IMR-90 (cell line): Measurements from ENCODE around the gene ERP29.

Experiments used
- BHLHE40 ChIP-seq: fragments of 150-350 bp; IDR thresholded peaks from 2 replicates; pipeline ENCODE4 v1.6.1; 2016; ENCODE audit warnings: mild to moderate bottlenecking, low read depth, low read length
- CEBPB ChIP-seq: IDR thresholded peaks from 2 replicates; pipeline ENCODE4 v1.6.1; 2012; ENCODE audit warnings: low read depth, low read length, improper control_type of control experiment
- CHD1 ChIP-seq: IDR thresholded peaks from 2 replicates; pipeline ENCODE4 v1.6.1; 2012; ENCODE audit warnings: low read depth, low read length, improper control_type of control experiment
- FOS ChIP-seq: fragments of 150-350 bp; IDR thresholded peaks from 2 replicates; pipeline ENCODE4 v1.6.1; 2016; ENCODE audit warnings: low read depth, low read length
- MAFK ChIP-seq: IDR thresholded peaks from 2 replicates; pipeline ENCODE4 v1.6.1; 2012; ENCODE audit warnings: low read depth, low read length, improper control_type of control experiment
- MAZ ChIP-seq: IDR thresholded peaks from 2 replicates; pipeline ENCODE4 v1.6.1; 2012; ENCODE audit warnings: low read depth, mild to moderate bottlenecking, low read length, improper control_type of control experiment, moderate library complexity, borderline replicate concordance
- NFE2L2 ChIP-seq: fragments of 150-350 bp; IDR thresholded peaks from 2 replicates; pipeline ENCODE4 v1.6.1; 2016; ENCODE audit warnings: low read depth, mild to moderate bottlenecking, low read length
- POLR2A ChIP-seq: IDR thresholded peaks from 2 replicates; pipeline ENCODE4 v1.6.1; 2012; ENCODE audit warnings: mild to moderate bottlenecking, low read depth, low read length
- RAD21 ChIP-seq: IDR thresholded peaks from 2 replicates; pipeline ENCODE4 v1.6.1; 2012; ENCODE audit warnings: low read length, improper control_type of control experiment
- RCOR1 ChIP-seq: IDR thresholded peaks from 2 replicates; pipeline ENCODE4 v1.6.1; 2012; ENCODE audit warnings: mild to moderate bottlenecking, low read length, improper control_type of control experiment; ENCODE audit not compliant: insufficient replicate concordance
- RFX5 ChIP-seq: IDR thresholded peaks from 2 replicates; pipeline ENCODE4 v1.8.0; 2012; ENCODE audit warnings: low read depth, mild to moderate bottlenecking, low read length, moderate library complexity
- SMC3 ChIP-seq: fragments of 150-350 bp; IDR thresholded peaks from 2 replicates; pipeline ENCODE4 v1.6.1; 2016; ENCODE audit warnings: low read depth, mild to moderate bottlenecking, antibody characterized with exemption, low read length, moderate library complexity
- TF ChIP-seq, protein P1 (sequence below): conservative IDR thresholded peaks from 2 replicates; pipeline ENCODE4 v1.5.1; 2012; ENCODE audit warnings: mild to moderate bottlenecking, low read depth, low read length, improper control_type of control experiment
- TF ChIP-seq, protein P2 (sequence below): fragments of 150-350 bp; IDR thresholded peaks from 2 replicates; pipeline ENCODE4 v1.6.1; 2017; ENCODE audit warnings: mild to moderate bottlenecking, antibody characterized with exemption, low read length, low read depth

- TF ChIP-seq, protein P1, sequence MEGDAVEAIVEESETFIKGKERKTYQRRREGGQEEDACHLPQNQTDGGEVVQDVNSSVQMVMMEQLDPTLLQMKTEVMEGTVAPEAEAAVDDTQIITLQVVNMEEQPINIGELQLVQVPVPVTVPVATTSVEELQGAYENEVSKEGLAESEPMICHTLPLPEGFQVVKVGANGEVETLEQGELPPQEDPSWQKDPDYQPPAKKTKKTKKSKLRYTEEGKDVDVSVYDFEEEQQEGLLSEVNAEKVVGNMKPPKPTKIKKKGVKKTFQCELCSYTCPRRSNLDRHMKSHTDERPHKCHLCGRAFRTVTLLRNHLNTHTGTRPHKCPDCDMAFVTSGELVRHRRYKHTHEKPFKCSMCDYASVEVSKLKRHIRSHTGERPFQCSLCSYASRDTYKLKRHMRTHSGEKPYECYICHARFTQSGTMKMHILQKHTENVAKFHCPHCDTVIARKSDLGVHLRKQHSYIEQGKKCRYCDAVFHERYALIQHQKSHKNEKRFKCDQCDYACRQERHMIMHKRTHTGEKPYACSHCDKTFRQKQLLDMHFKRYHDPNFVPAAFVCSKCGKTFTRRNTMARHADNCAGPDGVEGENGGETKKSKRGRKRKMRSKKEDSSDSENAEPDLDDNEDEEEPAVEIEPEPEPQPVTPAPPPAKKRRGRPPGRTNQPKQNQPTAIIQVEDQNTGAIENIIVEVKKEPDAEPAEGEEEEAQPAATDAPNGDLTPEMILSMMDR, result no peak
- TF ChIP-seq BHLHE40, result no peak
- no peak for TF ChIP-seq RAD21
- no peak for TF ChIP-seq POLR2A
- TF ChIP-seq RFX5, result no peak
- TF ChIP-seq FOS, result no peak
- no peak for TF ChIP-seq RCOR1
- TF ChIP-seq CHD1, result no peak
- no peak for TF ChIP-seq NFE2L2
- TF ChIP-seq CEBPB, result no peak
- no peak for TF ChIP-seq MAZ
- TF ChIP-seq, protein P2, sequence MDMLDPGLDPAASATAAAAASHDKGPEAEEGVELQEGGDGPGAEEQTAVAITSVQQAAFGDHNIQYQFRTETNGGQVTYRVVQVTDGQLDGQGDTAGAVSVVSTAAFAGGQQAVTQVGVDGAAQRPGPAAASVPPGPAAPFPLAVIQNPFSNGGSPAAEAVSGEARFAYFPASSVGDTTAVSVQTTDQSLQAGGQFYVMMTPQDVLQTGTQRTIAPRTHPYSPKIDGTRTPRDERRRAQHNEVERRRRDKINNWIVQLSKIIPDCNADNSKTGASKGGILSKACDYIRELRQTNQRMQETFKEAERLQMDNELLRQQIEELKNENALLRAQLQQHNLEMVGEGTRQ, result no peak
- TF ChIP-seq SMC3, result no peak
- no peak for TF ChIP-seq MAFK
Measured at GRCh38 chr12:111976860-111977259, 36.4 kb upstream of the ERP29 start.
